ENCODE results near the gene DCAF15.

The DCAF15 gene

GRCh38 chr19:13931391-13932148 lies 20.7 kb upstream of the DCAF15 start:
- DNase-seq: no peak

DNA sequence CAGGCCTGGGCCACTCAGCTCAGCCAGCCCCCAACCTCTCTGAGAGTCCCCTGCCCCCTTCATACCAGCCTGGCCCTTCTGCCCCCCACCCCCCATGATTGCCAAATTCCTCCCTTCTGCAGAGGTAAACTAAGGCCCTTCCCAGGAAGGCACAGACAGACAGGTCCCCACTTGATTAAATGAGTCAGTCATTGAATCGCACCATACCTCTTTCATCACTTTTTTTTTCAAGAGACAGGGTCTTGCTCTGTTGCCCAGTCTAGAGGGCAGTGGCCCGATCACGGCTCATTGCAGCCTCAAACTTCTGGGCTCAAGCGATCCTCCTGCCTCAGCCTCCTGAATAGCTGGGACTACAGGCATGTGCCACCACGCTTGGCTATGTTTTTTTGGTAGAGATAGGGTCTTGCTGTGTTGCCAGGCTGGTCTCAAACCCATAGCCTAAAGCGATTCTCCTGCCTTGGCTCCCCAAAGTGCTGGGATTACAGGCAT lies 20.1 kb upstream of the DCAF15 start:
- DNase-seq: no peak

- no peak for DNase-seq
Measured at GRCh38 chr19:13932911-13933393, 19.4 kb upstream of the DCAF15 start.

GRCh38 chr19:13934785-13935109 lies 17.6 kb upstream of the DCAF15 start:
- DNase-seq: no peak

DNA sequence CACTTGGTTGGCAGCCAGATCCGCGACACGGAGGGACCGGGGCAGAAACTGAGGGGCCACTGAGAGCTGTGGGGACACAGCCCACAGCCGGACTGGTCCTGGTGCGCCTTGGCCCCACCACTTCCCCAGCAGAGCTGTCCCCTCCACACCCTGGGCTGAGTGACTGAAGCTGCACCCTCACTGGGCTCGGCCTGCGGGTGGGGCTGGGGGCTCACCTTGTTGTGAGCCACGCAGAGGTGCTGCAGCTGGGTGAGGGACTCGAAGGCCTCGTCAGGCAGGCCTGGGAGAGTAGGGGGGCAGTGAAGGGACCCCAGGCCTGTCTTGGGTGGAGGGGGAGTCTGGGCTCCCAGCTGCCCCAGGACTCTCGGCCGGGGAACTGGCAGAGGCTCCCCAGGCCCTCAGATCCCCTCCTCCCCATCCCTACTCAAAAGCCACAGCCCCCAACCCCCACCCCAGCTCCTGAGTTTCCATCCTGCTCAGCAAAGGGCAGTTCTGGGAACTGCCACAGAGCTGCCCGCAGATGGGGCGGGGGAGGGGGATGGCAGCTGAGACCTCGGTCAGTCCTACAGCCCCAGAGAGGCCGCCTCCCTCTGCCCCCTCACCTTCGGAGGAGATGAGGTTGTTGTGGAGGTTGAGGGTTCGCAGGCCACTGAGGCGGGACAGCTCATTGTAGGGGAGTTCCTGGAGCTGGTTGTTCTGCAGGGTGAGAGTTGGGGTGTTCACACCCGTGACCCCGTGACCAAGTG lies 16.4 kb upstream of the DCAF15 start:
- DNase-seq: peak; percentile 21

DNA sequence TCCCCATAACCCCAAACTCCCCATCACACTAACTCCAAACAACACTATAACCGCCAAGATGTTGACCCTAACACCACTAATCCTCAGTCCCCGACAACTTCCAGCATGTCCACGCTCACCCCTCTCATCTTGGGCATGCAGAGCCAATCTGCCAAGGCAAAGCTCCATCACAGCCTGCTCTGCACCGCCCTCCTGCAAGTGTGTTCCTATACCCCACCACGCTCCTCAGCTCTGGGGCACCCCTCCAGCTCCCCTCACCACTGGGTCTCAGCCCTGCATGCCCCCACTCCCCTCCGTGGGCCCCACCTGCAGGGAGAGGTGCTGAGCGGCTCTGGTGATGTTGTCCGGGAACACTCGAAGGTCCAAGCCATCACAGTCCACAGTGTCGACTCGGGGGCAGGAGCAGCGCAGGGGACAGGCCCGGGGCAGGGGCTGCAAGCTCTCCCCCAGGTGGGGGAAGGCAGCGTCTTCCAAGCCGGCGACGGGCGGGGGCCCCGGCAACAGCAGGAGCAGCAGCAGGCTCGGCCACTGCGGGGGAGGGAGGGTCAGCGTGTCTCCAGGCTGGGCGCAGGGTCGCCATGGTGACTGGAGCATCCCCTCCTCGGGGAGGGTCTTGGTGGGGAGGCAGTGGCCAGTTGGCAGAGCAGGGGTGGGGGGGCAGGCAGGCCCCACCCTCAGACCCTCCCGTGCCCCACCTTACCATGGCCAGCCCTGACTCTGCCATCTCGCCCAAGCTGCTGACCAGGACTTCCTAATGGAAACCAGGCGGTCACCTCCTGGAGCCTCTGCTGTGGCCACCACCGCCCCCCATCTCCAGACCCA lies 14.6 kb upstream of the DCAF15 start:
- peak; percentile 47 for DNase-seq

DNA sequence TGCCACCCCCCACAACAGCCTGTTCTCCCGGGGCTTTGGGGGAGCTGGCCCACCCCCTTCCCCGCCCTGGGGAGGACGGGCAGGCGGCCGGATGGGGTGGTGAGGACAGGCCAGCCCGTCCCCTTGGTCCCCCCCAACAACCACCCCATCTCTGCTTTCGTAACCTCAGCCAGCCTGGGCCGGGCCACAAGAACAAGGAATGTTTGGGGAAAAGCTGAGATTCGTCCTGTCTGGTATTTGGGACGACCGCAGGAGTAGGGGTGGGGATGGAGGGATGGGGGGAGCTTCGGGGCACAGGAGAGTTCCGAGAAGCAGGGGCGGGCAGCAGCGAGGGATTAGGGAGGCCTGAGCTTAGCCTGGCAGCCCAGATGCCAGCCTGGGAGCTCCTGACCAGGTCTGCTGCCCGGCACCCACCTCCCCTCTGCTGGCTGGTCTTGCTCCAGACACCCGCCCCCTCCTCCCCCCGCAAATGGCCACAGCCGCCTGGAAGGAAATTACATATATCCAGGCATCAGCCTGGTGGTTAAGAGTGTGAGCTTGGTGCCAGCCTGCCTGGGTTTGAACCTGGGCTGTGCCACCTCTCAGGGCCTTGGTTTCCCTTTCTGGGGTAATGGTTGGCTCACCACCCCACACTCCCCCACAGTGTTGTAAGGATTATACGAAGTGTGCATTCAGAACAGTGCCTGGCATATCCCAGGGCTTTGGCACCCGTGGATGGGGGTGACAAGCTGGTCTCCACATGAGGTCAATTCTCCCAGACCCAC lies 13.8 kb upstream of the DCAF15 start, which contains the start of gene PODNL1:
PODNL1 (minus strand) TSS at position 117 of the 764 bp plus-strand sequence. CDS start 236 bp downstream, outside the sequence.
- DNase-seq: no peak

DNA sequence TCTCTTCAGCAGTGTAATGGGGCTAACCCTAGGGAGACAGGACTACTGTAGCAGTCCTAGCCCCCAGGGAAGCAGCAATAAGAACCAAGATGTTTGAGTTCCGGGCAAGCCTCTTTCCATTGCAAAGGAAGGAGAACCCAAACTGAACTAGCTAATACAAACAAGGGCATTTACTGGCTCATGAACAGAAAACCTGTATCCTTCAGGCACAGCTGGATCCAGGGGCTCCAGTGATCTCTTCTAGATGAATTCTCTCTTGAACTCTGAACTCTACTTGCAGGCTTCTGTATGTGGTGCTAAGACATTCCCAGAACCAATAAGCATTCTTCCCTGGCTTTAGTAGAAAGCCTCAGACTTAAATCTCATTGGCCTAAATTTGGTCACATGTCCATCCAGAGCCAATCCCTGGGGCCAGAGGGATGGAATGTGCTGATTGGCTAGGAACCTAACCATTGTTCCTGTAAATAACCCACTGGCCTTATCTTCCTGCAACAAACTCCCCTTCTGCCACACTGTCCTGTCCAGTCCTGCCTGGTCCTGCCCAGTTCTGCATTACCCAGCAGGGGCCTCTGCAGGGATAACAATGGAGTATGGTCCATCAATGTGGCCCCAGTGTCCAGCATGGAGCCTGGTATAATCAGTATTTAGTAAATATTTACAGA lies 10.2 kb upstream of the DCAF15 start:
- DNase-seq: no peak

DNA sequence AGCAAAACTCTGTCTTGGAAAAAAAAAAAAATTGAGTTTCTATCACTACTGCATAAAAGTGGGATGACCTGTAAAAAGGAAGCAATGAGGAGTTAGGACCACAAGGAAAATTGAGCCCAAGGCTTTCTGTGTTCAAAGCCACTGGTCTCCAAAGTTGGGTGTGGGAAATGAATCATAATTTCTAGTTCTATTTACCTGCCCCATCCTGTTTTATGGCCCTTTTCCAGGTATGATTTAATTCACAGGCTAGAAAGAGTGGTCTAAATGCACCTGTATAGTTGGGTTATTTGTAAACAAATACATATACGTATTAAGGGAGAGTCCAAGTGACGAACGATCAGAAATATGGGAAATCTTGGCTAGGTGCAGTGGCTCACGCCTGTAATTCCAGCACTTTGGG lies 5.9 kb upstream of the DCAF15 start:
- no peak for DNase-seq

DNA sequence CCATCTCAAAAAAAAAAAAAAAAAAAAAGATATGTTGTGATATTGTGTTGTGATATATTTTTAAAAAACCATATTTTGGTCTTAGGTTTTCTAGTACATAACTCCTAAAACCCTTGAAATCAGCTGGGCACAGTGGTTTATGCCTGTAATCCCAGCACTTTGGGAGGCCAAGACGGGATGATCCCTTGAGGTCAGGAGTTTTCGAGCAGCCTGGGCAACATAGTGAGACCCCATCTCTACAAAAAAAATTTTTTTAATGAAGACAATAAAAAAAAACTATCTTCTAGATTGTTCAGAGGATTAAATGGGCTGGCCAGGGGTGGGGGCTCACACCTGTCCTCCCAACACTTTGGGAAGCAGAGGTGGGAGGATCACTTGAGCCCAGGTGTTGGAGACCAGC lies 1.3 kb upstream of the DCAF15 start:
- no peak for DNase-seq

GRCh38 chr19:13951799-13952153 lies 533 bp upstream of the DCAF15 start:
- no peak for DNase-seq

- peak; percentile 51 for DNase-seq
Measured at GRCh38 chr19:13952931-13953531, 722 bp downstream of the DCAF15 start.

DNA sequence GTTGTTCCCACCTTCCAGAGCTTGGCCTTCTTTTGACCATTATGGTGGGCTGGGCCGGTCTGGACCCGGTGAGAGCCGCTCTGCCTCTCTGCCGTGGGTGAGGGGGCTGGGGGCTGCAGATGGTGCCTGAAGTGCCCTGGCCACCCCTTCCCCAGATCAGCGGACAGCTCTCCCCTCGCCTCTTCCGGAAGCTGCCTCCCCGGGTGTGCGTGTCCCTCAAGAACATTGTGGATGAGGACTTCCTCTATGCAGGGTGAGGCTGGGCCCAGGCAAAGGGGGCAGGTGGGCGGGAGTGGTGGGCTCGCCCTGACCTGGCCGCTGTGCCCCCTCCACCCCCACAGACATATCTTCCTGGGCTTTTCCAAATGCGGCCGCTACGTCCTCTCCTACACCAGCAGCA lies 1.9 kb downstream of the DCAF15 start:
- DNase-seq: no peak

DNA sequence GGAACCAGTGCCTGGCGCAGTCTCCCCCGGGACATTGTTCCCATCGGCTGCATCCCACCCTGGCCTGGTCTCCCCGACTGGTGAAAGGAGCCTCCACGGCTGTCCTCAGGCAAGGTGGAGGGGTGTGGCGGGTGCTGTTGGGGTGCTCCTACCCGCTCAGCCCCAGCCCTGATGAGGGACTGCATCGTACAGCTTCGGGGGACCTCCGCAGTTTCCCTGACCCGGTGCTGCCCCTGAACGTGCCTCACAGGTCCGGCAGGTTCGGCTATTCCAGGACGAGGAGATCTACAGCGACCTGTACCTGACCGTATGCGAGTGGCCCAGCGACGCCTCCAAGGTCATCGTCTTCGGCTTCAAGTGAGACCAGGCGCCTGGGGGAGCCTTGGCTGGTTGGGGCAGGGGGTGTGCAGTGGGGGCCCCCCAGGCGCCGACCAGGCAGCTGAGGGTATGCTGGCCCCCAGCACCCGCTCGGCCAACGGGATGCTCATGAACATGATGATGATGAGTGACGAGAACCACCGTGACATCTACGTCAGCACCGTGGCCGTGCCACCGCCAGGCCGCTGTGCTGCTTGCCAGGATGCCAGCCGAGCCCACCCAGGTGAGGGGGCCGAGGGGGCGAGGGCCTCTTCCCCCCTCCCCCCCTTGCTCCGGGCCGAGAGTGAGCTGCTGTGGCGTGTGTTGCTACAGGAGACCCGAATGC lies 3.5 kb downstream of the DCAF15 start:
- no peak for DNase-seq

DNA sequence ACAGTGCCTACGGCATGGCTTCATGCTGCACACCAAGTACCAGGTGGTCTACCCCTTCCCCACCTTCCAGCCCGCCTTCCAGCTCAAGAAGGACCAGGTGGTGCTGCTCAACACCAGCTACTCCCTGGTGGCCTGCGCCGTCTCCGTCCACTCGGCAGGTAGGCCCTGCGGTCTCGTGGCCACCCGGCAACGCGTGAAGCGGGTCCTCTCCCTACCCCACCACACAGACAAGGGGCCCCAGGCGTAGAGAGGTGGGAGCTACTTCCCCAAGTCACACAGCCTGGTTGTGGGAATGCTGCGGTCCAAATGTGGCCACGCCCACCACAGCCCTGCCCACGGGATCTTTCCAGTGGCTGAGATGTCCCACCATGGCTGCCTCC lies 4.0 kb downstream of the DCAF15 start:
- DNase-seq: no peak

DNA sequence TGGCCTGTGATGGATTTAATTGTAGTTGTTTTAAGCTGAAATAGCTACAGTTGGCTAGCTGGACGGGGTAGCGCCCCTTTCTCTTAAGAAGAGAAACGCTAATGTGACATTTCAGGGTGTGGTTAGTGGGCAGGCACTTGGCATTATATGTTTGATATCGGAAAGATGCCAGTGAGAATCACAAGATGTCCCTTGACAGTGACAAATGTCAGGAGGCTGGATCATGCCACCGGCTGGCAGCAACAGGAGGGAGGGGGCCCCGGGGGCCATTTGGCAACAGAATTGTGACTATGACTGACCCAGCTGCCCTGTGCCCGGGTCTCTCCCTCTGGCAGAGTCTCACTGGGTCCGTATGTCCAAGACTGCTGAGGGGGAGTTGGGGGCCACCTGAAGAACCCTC lies 4.7 kb downstream of the DCAF15 start:
- no peak for DNase-seq

- no peak for DNase-seq
Measured at GRCh38 chr19:13958043-13958442, 5.7 kb downstream of the DCAF15 start.

GRCh38 chr19:13959141-13959961 lies 7.0 kb downstream of the DCAF15 start:
- DNase-seq: no peak

DNA sequence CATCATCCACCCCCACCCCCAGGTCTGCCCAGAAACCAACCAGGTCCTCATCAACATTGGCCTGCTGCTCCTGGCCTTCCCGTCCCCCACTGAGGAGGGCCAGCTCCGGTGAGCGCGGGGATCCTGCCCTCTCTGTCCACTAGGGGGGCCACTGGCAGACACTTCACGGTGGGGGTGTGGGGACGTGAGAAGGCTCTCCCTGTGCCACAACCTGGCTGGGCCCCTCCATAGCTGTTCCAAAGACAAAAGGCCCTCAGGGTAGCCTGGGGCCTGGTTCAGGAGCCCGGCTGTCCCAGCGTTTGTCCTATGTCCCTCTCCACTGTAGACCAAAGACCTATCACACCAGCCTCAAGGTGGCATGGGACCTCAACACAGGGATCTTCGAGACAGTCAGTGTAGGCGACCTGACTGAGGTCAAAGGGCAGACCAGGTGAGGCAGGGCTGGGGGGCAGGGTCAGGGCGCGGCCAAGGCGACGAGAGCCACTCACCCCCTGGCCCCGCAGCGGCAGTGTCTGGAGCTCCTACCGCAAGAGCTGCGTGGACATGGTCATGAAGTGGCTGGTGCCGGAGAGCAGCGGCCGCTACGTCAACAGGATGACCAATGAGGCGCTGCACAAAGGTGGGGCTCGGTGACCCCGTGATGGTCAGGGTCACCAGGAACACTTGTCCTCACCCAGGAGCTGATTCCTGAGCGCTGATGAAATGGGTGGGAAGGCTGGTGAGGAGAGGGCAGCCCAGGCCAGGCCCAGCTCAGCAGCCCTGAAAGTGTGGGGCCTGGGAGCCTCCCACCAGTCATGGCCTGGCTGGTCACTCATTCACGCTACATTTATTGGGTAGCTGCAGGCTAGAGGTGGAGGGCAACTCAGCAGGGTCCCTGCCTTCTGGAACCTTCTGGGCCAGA lies 7.9 kb downstream of the DCAF15 start:
- DNase-seq: no peak
